AG09309 (cell line): Measurements from ENCODE around the gene SLC43A3.

ENCODE experiments used
- DNase-seq: peaks from one replicate; pipeline ENCODE4 v3.0.0-alpha.2; 2010; ENCODE audit warnings: low read depth
- H3K4me3 ChIP-seq: 2 replicates; pipeline ENCODE4 v1.5.1; 2011; ENCODE audit warnings: mild to moderate bottlenecking, low read depth, low read length, moderate library complexity; ENCODE audit not compliant: control insufficient read depth
- CTCF ChIP-seq: IDR thresholded peaks from 2 replicates; pipeline ENCODE4 v1.5.1; 2011; ENCODE audit warnings: mild to moderate bottlenecking, low read depth, low read length, inconsistent platforms; ENCODE audit not compliant: insufficient read depth, control insufficient read depth; ENCODE audit errors: missing control alignments

SLC43A3 gene

GRCh38 chr11:57422669-57423068, 4.3 kb downstream of the SLC43A3 start:
- DNase-seq, result no peak
- H3K4me3 ChIP-seq, result no peak overlapping the region
- TF ChIP-seq CTCF, result no peak

GRCh38 chr11:57421805-57422204, 5.1 kb downstream of the SLC43A3 start:
- TF ChIP-seq CTCF, result no peak
- DNase-seq, result no peak
- H3K4me3 ChIP-seq, result no peak overlapping the region

- no peak for DNase-seq
- no peak overlapping the region for H3K4me3 ChIP-seq
- no peak for TF ChIP-seq CTCF
Observed at GRCh38 chr11:57421066-57421465, 5.9 kb downstream of the SLC43A3 start.

- DNase-seq, result no peak
- H3K4me3 ChIP-seq, result no peak overlapping the region
- no peak for TF ChIP-seq CTCF
Observed at GRCh38 chr11:57419146-57419545, 7.8 kb downstream of the SLC43A3 start.

GRCh38 chr11:57418131-57418530, 8.8 kb downstream of the SLC43A3 start:
- no peak overlapping the region for H3K4me3 ChIP-seq
- TF ChIP-seq CTCF, result no peak
- DNase-seq, result no peak

GRCh38 chr11:57417056-57417455, 9.9 kb downstream of the SLC43A3 start:
- DNase-seq, result peak; percentile 41
- no peak overlapping the region for H3K4me3 ChIP-seq
- TF ChIP-seq CTCF, result no peak

- H3K4me3 ChIP-seq, result no peak overlapping the region
- no peak for DNase-seq
- TF ChIP-seq CTCF, result no peak
Observed at GRCh38 chr11:57416436-57416835, 10.5 kb downstream of the SLC43A3 start.
